Suprapubic skin (tissue), 3 donors: ENCODE results near the gene EPN1.

ENCODE experiments used
- POLR2A ChIP-seq, 2 donors: fragments of 450-650 bp; IDR thresholded peaks; one replicate each; pipeline ENCODE4 v1.6.1; 2017; ENCODE audit warnings: antibody characterized with exemption in 2 of 2, mild to moderate bottlenecking in 2 of 2, moderate library complexity in 2 of 2
- TF ChIP-seq, protein P1 (sequence below), 2 donors: fragments of 200-600 bp in 1 of 2; fragments of 450-650 bp in 1 of 2; sonication (generic) in 1 of 2; IDR thresholded peaks; one replicate each; pipeline ENCODE4 v1.5.1; 2016 to 2019; ENCODE audit warnings: antibody characterized with exemption in 2 of 2, mild to moderate bottlenecking in 1 of 2, moderate library complexity in 1 of 2

GRCh38 chr19:55673889-55674288 lies 1.1 kb upstream of the EPN1 start:
- TF ChIP-seq, protein P1, sequence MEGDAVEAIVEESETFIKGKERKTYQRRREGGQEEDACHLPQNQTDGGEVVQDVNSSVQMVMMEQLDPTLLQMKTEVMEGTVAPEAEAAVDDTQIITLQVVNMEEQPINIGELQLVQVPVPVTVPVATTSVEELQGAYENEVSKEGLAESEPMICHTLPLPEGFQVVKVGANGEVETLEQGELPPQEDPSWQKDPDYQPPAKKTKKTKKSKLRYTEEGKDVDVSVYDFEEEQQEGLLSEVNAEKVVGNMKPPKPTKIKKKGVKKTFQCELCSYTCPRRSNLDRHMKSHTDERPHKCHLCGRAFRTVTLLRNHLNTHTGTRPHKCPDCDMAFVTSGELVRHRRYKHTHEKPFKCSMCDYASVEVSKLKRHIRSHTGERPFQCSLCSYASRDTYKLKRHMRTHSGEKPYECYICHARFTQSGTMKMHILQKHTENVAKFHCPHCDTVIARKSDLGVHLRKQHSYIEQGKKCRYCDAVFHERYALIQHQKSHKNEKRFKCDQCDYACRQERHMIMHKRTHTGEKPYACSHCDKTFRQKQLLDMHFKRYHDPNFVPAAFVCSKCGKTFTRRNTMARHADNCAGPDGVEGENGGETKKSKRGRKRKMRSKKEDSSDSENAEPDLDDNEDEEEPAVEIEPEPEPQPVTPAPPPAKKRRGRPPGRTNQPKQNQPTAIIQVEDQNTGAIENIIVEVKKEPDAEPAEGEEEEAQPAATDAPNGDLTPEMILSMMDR (IDR thresholded peaks at IDR 0.05): no peak
- no peak for TF ChIP-seq POLR2A (IDR thresholded peaks at IDR 0.05)
